GM19468 (cell line): Measurements from ENCODE around the gene LIX1.
"Not testable (repeated sequence)": the region's sequence is repeated elsewhere in the genome, so short reads cannot be mapped to it uniquely, and the experiment has no call there.

ENCODE experiments used
- ATAC-seq: cut with Tn5 transposase; IDR thresholded peaks from one replicate; pipeline ENCODE4 v1.9.1; 2021; ENCODE audit warnings: mild to moderate bottlenecking, moderate library complexity, moderate number of reproducible peaks; ENCODE audit not compliant: unreplicated experiment; ENCODE audit errors: extremely low read depth

The LIX1 gene

DNA sequence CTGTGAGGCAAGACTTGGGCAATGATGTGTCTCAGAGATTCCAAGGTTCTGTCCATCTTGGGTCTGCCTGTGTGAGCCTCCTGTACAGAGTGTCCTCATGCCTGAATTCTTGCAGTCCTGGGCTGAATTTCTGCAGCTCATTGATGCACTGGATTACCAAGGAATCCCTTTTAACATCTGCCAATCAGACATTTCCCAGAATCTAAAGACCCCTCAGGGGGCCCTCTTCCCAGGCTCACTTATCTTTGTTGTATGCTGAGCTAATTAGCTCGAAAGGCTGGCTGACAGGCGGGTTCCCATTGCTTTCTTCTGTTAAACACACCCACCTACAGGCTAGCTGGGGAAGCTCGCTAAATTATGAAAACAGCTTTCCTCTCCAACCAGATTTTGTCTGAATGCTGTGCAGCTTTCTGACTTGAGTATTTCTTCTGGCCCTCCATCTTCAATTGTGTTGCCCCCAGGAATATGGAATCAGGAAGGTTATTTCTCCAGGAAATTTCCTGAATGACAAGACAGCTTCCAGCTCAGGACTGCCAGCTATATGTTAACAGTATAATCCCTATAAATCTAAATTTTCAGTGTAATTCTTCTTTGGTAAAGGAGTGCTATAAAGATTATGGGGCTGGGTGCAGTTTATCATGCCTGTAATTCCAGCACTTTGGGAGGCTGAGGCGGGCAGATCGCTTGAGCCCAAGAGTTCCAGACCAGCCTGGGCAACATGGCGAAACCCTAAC lies at the start of gene LIX1:
LIX1 (minus strand) TSS at position 91 of the 734 bp plus-strand sequence; CDS start at position 56, 35 bp downstream.
- ATAC-seq = no peak

DNA sequence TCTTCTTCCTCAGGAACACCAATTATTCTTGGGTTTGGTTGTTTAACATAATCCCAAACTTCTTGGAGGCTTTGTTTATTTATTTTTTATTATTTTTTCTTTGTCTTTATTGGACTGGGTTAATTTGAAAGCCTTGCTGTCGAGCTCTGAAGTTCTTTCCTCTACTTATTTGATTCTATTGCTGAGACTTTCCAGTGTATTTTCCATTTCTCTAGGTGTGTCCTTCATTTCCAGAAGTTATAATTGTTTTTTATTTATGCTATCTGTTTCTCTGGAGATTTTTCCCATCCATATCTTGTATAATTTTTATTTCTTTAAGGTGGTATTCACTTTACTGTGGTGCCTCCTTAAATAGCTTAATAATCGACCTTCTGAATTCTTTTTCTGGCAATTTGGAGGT lies 49.5 kb upstream of the LIX1 start:
- ATAC-seq = no peak

DNA sequence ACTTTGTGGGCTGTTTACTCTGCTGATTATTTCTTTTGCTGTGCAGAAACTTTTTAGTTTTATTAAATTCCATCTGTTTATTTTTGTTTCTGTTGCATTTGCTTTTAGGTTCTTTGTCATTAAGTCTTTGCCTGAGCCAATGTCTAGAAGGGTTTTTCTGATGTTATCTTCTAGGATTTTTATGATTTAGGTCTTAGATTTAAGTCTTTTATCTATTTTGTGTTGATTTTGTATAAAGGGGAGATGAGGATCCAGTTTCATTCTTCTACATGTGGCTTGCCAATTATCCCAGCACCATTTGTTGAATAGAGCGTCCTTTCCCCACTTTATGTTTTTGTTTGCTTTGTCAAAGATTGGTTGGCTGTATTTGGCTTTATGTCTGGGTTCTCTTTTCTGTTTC lies 47.1 kb upstream of the LIX1 start:
- not testable (repeated sequence) for ATAC-seq

DNA sequence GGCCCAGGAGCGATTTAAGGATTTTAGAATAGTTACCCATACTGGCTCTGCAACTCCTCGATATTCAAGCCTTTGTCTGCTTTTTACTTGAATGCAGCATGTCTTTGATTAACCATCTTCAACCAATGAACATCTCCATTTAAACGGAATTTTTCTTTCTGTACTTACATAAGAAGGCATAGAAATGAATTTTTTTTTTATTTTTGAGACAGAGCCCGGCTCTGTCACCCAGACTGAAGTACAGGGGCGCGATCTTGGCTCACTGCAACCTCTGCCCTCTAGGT lies 41.5 kb upstream of the LIX1 start:
- ATAC-seq = no peak

DNA sequence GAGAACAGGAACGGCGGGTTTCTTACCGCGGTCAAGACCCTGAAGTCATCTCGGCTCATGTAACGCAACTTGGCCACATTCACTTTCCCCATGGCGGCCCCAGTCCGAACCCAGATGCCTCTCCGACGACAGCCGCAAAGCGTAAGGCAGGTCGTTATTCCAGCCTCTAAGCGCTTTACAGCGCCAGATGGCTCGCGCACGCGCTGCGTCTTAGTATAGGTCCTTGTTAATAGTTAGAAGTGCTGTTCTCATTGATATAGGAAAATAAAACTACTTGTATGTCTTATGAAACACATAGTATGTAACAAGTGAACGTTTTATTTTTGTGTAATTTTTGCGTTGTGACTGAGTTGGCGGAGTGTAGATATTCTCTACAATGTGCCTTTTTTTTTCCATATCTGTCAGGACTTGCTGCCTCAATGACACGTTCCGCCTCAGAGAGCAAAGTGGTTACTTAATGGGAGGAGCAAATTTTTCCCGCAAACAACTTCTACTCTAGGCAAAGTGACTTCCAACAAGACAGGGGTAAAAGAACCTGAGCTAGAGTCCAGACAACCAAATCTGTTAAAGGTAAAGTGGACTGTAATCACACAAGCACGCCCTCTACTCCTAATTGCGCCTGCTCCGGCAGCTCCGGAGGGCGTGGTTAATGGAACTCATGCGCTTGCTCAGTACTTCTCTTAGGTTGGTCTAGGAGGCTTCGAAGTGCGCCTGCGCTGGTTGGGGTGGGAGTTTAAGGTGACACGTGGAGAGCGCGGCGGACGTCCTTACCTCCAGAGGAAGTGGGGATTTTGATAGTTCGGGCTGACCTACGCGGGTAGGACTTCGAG lies 40.9 kb upstream of the LIX1 start, which contains the start of gene RIOK2:
RIOK2 (minus strand) TSS at position 148 of the 830 bp plus-strand sequence; CDS start at position 92, 56 bp downstream.
- ATAC-seq = peak; percentile 90

DNA sequence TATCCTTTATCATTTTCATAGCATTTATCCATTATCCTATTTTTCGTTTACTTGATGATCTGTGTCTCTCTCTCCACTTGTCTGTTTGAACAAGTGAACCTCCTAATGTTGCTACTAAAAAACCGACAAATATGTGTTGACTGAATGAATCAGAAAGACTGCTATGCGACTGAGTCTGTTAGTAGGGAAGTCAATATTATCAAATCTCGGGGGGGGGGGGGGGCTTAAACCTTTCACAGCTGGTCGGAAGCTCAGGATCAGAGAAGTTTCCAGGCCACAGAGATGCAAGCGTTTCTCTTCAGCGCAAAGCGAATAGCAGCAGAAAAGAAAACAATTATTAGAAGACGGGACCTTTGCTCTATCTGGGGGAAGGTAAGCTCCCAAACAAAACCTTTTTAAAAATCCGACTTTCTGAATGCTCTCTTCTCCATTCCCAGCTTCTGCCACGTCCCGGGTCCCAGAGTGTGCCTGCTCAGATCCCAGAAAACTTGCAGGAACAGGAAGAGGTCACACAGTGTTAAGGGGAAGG lies 40.2 kb upstream of the LIX1 start:
- no peak for ATAC-seq

DNA sequence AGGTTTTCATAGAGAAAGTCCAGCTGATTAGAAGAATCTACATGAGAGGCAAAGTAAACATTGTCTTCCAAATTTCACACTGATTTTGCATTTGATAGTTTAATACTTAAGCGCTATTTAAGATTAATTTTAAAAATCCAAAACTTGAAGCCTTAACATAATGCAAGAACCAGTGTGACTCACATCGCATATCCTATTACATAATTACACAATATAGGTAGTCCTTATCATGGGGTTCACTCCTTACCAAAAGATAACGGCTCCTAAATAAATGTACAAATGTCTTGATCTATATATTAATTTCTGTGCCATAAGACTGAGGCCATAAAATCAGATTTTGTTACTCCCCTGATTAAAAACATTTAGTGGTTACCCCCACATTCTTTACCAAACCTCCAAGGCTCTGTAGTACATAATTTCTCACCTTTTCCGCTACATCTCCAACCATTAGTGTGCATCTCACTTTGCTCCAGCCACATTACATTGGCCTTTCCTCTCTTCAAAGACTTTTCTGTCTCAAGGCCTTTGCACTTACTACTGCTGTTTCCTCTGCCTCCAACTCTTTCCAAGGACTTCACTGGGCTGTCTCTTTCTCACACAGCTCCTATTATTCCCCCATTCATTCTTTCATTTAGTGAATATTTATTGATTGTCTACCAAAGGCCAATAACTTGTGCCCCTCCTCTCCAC lies 39.6 kb upstream of the LIX1 start:
- no peak for ATAC-seq

DNA sequence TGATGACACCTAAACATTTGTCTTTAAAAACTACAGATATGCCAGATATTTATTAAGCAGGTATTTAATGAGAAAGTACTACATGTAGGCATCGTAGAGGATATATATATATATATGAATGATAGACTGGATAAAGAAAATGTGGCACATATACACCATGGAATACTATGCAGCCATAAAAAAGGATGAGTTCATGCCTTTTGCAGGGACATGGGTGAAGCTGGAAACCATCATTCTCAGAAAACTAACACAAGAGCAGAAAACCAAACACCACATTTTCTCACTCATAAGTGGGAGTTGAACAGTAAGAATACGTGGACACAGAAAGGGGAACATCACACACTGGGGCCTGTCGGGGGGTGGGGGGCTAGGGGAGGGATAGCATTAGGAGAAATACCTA lies 37.0 kb upstream of the LIX1 start:
- not testable (repeated sequence) for ATAC-seq

DNA sequence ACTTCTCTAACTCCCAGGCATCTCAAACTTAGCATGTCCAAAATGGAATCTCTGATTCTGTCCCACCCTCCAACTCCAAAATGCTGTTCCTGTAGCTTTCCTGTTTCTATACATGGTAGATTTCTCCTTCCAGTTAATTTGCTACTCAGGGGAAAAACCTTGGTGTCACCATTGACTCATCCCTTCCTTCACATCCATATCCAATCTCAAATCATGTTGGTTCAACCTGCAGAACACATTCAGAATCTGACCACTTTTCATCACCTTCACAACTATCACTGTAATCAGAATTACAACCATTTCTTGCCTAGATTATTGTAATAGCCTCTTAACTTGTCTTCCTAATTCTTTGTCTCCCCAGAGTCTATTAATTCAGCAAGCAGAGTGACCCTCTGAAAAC lies 29.8 kb upstream of the LIX1 start:
- ATAC-seq = no peak

DNA sequence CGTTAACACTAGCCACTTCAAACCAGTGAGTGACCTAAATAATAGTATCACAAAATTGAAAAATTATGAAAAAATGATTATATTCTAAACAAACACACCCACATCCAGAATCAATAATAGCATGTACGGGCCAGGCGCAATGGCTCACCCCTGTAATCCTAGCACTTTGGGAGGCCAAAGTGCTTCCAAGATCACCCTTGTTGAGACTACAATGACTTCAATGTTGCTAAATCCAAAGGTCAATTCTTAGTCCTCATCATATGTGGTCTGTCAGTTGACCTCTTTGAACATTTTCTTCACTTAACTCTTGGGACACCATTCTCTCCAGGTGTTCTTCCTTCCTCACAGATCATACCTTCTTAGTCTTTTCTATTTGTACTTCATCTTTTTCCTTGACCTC lies 29.3 kb upstream of the LIX1 start:
- ATAC-seq = no peak

DNA sequence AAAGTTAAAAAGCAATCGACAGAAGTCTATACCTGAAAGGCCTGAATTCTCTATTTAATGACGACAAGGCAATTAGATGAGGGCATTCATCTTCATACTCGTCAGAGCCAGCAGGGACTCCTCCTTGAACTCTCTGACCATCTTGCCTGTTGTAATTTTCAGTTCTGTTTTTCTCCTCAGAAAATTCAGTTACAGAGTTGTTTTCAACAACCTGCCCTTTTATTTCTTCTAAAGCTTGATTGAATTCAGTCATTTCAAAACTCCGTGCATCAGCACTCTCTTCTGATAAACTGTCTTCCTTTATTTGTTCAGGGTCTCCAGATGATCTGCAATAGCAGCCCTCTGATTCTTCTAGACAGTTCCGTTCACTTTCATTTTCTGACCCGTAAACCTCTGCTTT lies 25.0 kb upstream of the LIX1 start:
- no peak for ATAC-seq

DNA sequence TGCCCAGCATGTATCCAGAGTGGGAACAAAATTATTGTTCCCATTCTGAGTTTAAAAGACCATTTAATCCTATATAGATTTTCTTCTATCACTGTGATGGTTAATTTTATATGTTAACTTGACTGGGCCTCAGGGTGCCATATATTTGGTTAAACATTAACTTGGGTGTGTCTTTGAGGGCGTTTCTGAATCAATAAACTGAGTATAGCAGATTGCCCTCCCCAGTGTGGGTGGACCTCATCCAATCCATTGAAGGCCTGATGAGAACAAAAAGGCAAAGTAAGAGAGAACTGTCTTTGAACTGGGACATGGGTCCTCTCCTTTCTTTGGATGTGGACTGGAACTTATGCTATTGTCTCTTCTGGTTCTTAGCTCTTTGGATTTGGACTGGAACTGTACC lies 23.3 kb upstream of the LIX1 start:
- no peak for ATAC-seq

DNA sequence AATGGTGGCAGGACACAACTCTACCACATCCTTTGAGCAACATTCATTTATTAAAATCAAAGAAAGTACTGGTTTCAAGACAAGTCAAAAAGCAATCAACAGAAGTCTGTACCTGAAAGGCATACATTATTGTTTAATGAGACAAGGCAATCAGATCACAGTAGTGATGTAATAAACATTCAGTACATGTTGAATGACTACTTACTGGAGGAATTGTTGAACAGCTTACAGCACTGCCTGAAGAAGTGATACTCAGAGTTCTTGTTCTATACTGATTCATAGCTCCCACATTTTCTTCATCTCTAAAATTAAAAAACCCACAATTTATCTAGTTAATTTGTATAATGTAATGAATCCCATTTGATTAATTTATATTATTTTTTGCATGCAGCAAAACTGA lies 22.4 kb upstream of the LIX1 start:
- ATAC-seq = no peak

DNA sequence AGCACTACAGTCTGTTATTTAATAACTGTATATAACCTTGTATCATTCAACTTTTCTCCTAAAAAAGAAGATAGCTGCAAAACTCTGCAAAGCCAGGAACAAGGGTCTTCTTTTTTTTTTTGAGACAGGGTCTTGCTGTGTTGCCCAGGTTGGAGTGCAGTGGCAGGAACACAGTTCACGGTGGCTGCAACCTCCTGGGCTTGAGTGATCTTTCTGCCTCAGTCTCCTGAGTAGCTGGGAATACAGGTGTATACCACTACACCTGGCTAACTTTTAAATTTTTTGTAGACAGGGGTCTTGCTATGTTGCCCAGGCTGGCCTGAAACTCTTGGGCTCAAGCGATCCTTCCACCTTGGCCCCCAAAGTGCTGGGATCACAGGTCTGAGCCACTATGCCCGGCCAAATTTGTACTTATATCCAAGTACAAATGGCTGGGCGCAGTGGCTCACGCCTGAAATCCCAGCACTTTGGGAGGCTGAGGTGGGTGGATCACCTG lies 21.4 kb upstream of the LIX1 start:
- ATAC-seq = no peak

DNA sequence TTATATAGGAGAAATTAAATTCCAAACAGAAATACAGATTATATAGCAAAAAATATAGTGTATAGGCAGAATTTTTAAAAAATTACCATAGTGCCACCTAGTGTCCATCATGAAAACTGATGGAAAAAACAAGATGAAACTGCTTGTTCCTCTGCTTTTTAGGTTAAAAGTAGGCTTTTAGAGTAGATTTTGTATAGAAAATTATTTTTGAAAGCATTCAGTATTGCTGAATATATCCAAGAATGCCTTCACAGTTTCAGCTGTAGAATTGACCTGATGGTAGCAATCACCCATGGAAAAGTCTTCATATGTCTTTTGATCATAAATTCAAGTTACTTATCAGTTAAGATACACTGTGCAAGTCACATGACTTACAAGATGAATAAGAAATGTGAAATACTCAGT lies 21.0 kb upstream of the LIX1 start:
- no peak for ATAC-seq

DNA sequence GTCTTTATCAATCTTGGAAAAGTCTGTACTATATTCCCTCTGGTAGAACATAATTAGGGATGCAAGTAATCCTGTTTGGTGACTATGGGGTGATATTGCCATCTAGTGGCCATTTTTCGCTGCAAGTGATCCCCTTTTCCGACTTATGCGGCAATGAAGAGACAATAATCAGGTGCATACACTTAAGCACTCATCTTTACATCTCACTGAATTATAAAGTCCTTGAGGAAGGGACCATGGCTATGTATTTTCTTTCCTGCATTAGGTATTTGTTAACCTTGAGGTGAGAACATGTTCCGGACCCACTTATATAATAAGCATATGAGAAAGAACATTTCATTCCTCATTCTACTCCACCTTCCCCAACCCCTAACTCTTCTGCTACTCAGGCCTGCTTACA lies 19.6 kb upstream of the LIX1 start:
- ATAC-seq = no peak

DNA sequence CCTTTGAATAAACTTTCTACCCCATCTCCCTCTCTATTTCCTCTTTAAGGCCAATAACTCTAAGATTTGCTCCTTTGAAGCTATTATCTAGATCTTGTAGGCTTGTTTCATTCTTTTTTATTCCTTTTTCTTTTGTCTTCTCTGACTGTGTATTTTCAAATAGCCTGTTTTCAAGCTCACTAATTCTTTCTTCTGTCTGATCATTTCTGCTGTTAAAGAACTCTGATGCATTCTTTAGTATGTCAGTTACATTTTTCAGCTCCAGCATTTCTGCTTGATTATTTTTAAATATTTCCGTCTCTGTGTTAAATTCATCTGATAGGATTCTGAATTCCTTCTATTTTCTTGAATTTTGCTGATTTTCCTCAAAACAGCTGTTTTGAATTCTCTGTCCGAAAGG lies 15.3 kb upstream of the LIX1 start:
- ATAC-seq = no peak

DNA sequence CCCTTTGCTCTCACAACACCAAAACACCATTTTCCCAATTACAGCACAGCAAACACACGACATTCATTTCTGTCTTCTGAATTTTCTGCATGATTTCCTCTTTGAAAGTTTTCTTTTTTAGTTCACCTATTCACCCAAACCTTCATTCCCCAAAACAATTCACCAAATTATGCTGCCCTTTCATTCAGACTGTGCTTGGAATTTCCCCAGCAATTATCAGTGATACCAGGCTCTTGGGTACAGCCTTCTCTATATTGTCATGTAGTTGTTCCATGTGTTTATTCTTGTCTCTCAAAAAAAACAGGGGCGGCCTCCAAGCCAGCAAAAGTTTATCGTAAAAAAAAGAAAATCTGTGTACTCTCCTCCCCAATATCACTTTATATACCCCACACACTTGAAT lies 9.0 kb upstream of the LIX1 start:
- ATAC-seq = no peak

DNA sequence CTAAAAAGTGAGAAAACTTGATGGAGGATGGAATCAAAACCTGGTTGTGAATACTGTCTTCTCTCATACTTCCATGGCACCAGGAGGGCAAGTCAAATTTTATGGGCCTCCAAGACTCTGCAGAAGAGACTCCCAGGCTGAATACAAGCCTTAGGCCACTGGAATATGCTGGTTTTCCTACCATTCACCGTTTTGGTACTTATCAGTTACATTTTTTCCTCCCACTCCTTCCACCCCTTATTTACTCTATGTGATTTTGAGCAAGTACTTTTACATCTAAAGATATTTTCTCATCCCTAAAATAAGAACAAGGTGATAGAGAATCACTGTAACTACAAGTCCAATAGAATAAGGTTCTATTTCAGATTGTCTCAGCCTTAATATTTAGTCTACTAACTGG lies 8.0 kb upstream of the LIX1 start:
- ATAC-seq = no peak

DNA sequence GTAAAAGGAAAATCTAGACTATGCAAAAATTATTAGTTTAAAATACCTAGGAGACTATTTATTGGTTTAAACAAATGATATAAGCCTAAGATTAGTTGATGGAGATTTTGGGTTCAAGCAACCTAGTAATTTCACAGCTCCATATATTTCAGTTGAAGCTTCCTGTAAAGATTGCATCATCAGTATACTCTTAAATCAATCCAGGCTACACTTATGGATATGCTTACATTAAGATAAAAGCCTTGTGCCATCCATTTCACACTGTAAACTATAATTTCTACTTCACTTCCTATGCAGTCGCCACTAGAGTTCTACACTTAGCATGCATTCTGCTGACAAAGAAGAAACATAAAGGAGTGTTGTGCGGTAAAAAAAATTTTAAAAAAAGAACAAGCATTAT lies 7.3 kb upstream of the LIX1 start:
- no peak for ATAC-seq

DNA sequence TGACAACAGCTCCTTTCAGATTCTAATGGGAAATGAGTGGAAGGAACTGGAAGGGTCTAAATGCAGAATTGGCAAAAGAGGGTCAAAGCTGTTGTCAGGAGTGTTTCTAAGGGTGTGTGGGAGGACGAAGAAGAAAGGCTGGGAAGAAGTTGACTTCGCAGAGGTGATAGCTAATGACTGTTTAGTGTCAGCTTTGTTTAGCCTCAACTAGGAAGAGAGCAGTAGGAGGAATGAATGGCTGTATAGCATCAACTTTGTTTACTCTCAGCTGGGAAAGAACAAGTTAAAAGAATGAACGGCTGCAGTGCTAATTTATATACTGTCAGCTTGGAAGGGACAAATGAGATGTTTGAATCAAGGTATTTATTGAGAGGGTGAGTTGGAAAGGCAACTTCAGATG lies 5.9 kb upstream of the LIX1 start:
- no peak for ATAC-seq
